PC-9 (cell line): Measurements from ENCODE around the gene IKBIP. TPM values are rescaled to one million over a fixed set of nuclear protein-coding genes. Genes with fewer than 3 reads are reported as not detected.
"Not testable (repeated sequence)": the region's sequence is repeated elsewhere in the genome, so short reads cannot be mapped to it uniquely, and the experiment has no call there.

Experiments
- BruUV-seq: library from RNA; stranded (reverse); fragments of 400-500 nt; replicated peaks from 2 replicates; lab custom pipeline; 2021; lab: Mats Ljungman, UMichigan
- CTCF ChIA-PET: fragments of 300-600 bp; sonication (Branson Sonifier 250); formaldehyde crosslinking; loops from one replicate; lab custom pipeline; 2022; ENCODE audit warnings: antibody characterized with exemption; lab: Charles Lee
- POLR2A ChIA-PET: fragments of 300-600 bp; sonication (Branson Sonifier 250); formaldehyde crosslinking; loops from one replicate; lab custom pipeline; 2022; ENCODE audit warnings: antibody characterized with exemption; ENCODE audit not compliant: unreplicated experiment; lab: Charles Lee
- DNase-seq, 2 experiments: peaks; one replicate each; pipeline versions ENCODE4 v3.0.0 to v3.0.0-alpha.2; 2015 to 2022; ENCODE audit warnings: mixed read lengths in 1 of 2
- H2AFZ ChIP-seq: fragments of 200-600 bp; sonication (generic); 2 replicates; pipeline ENCODE4 v1.8.1; 2017; ENCODE audit warnings: antibody characterized with exemption
- H3F3A ChIP-seq: fragments of 200-600 bp; sonication (generic); 2 replicates; pipeline ENCODE4 v1.8.1; 2017; ENCODE audit warnings: antibody characterized with exemption, mild to moderate bottlenecking, low read depth; ENCODE audit not compliant: insufficient read depth
- H3K27ac ChIP-seq: fragments of 200-600 bp; sonication (generic); 2 replicates; pipeline ENCODE4 v1.6.1; 2016; ENCODE audit warnings: mixed run types
- H3K27me3 ChIP-seq: fragments of 200-600 bp; sonication (generic); 2 replicates; pipeline ENCODE4 v1.6.1; 2016; ENCODE audit warnings: low read depth, mixed run types; ENCODE audit not compliant: insufficient read depth
- H3K36me3 ChIP-seq: fragments of 200-600 bp; sonication (generic); 2 replicates; pipeline ENCODE4 v1.6.1; 2016; ENCODE audit warnings: low read depth, mixed run types
- H3K4me1 ChIP-seq: fragments of 200-600 bp; sonication (generic); replicated peaks from 2 replicates; pipeline ENCODE4 v1.6.1; 2016; ENCODE audit warnings: mixed run types; ENCODE audit not compliant: insufficient read depth
- H3K4me2 ChIP-seq: fragments of 200-600 bp; sonication (generic); 2 replicates; pipeline ENCODE4 v1.6.1; 2017; ENCODE audit warnings: mixed run types
- H3K4me3 ChIP-seq: fragments of 200-600 bp; sonication (generic); 2 replicates; pipeline ENCODE4 v1.6.1; 2016; ENCODE audit warnings: mixed run types
- H3K79me2 ChIP-seq: fragments of 200-600 bp; sonication (generic); 2 replicates; pipeline ENCODE4 v1.6.1; 2017; ENCODE audit warnings: low read depth, mixed run types
- H3K9me2 ChIP-seq: fragments of 200-600 bp; sonication (generic); 2 replicates; pipeline ENCODE4 v1.8.1; 2017; ENCODE audit warnings: mild to moderate bottlenecking; ENCODE audit not compliant: insufficient read depth
- H3K9me3 ChIP-seq: fragments of 200-600 bp; sonication (generic); 2 replicates; pipeline ENCODE4 v1.8.1; 2016; ENCODE audit warnings: low read depth; ENCODE audit not compliant: insufficient read depth
- H4K20me1 ChIP-seq: fragments of 200-600 bp; sonication (generic); 2 replicates; pipeline ENCODE4 v1.8.1; 2017; ENCODE audit not compliant: insufficient read depth
- CTCF ChIP-seq: fragments of 200-600 bp; sonication (generic); conservative IDR thresholded peaks from 2 replicates; pipeline ENCODE4 v1.6.1; 2017; ENCODE audit warnings: mixed run types, antibody characterized with exemption, mild to moderate bottlenecking, moderate library complexity
- EZH2 ChIP-seq: fragments of 200-600 bp; sonication (generic); IDR thresholded peaks from 2 replicates; pipeline ENCODE4 v1.8.0; 2017; ENCODE audit warnings: antibody characterized with exemption, low read depth
- intact Hi-C: fragments of 100-400 bp; cut with micrococcal nuclease; formaldehyde crosslinking; loops from one replicate; pipeline ENCODE4 v1.10.0; 2022; ENCODE audit not compliant: unreplicated experiment
- total RNA-seq: library from RNA; stranded (reverse); gene quantifications from 2 replicates; pipeline ENCODE4 v1.2.3, GENCODE V29; 2021

Gene IKBIP
- total RNA-seq, 1 experiment from 2014 or later: 7.2 TPM

DNA sequence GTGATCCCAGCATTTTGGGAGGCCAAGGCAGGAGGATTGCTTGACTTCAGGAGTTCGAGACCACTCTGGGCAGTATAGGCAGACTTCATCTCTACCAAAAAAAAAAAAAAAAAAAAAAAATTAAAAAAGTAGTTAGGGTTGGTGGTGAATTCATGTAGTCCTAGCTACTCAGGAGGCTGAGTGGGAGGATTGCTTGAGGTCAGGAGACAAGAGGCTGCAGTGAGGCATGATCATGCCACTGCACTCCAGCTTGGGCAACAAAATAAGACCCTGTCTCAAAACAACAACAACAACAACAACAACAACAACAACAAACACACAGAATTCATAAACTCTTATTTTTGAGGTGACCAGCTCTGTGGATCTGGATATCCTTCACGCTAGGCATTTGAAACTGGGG, 34.0 kb downstream of the IKBIP start:
- no peaks in the 10 kb centered on the region for H3K27me3 ChIP-seq
- intact Hi-C loops: no loop called here
- no peaks in the 10 kb centered on the region for H3K9me2 ChIP-seq
- H3K4me1 ChIP-seq: no peaks in the 10 kb centered on the region
- H2AFZ ChIP-seq: no peak overlapping the region
- no peak for TF ChIP-seq CTCF
- no peak for TF ChIP-seq EZH2
- BruUV-seq: no TSS peak
- no peaks in the 10 kb centered on the region for H4K20me1 ChIP-seq
- H3K4me3 ChIP-seq: no peak overlapping the region
- ChIA-PET POLR2A (interaction anchor here (0.6 kb wide), 1 partner anchor 191 kb away, joined by 38 read pairs; no protein-coding TSS in a partner anchor), CTCF (no interaction called here)
- H3K9me3 ChIP-seq: no peaks in the 10 kb centered on the region
- H3F3A ChIP-seq: no peaks in the 10 kb centered on the region
- no peak overlapping the region for H3K27ac ChIP-seq
- DNase-seq: no peak
- H3K79me2 ChIP-seq: no peaks in the 10 kb centered on the region
- no peak overlapping the region for H3K4me2 ChIP-seq
- H3K36me3 ChIP-seq: no peaks in the 10 kb centered on the region

DNA sequence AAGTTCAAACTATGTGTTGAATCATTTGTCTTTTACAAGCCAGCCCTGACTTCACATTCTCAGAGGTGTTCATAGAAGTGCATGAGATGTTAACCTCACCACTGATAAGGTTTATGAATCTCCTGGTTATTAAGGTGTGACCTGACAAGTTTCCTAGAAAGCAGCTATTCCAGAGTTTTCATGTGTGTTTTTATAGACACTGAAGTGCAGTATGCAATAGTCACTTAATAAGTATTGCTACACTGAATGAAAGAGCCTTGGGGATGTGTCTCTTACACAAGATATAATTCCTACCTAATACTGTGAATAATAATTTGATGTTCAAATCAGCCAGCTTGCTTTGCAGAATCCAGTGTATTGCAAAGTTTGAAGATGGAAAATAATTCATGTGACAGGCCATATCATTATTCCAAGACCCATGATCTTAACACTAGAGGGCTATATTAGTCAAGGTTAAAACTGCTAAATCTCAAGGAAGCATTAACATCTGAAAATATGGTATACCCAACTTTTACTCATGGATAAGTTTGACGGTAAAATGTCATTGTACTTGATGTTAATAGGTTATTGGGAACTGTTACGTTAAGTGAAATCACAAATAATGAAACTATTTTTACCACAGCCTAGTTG, 38.1 kb downstream of the IKBIP start:
- ChIA-PET POLR2A (no interaction called here), CTCF (no interaction called here)
- no peaks in the 10 kb centered on the region for H3K4me1 ChIP-seq
- peaks cover 5% of the 10 kb centered on the region; the same call in 1 of the 2 replicates for H3K36me3 ChIP-seq
- H3K4me3 ChIP-seq: no peak overlapping the region
- BruUV-seq: no TSS peak
- intact Hi-C loops: no loop called here
- DNase-seq: no peak
- H3K9me3 ChIP-seq: no peaks in the 10 kb centered on the region
- H3K79me2 ChIP-seq: no peaks in the 10 kb centered on the region
- H3K27ac ChIP-seq: no peak overlapping the region
- no peak overlapping the region for H3K4me2 ChIP-seq
- H3K9me2 ChIP-seq: no peaks in the 10 kb centered on the region
- no peaks in the 10 kb centered on the region for H3K27me3 ChIP-seq
- H2AFZ ChIP-seq: no peak overlapping the region
- no peak for TF ChIP-seq CTCF
- H4K20me1 ChIP-seq: no peaks in the 10 kb centered on the region
- peaks cover 33% of the 10 kb centered on the region for H3F3A ChIP-seq

GRCh38 chr12:98601924-98602323, 42.7 kb downstream of the IKBIP start:
- Histone ChIP-seq H4K20me1 (peaks cover 37% of the 10 kb centered on the region), H3K4me1 (no peaks in the 10 kb centered on the region), H3K27me3 (no peaks in the 10 kb centered on the region), H3K79me2 (peaks cover 16% of the 10 kb centered on the region), H2AFZ (no peak overlapping the region), H3K27ac (no peak overlapping the region), H3K36me3 (peaks cover 44% of the 10 kb centered on the region), H3K9me2 (no peaks in the 10 kb centered on the region), H3K4me3 (no peak overlapping the region), H3K9me3 (no peaks in the 10 kb centered on the region), H3F3A (peaks cover 68% of the 10 kb centered on the region), H3K4me2 (no peak overlapping the region)
- TF ChIP-seq CTCF (no peak), EZH2 (no peak)
- POLR2A ChIA-PET: interaction anchor here (0.6 kb wide), 1 partner anchor 30 kb away, joined by 26 read pairs; no protein-coding TSS in a partner anchor
- no peak for DNase-seq
- CTCF ChIA-PET: no interaction called here
- no TSS peak for BruUV-seq
- intact Hi-C loops: no loop called here

GRCh38 chr12:98597313-98597712, 47.3 kb downstream of the IKBIP start:
- Histone ChIP-seq H4K20me1 (peaks cover 68% of the 10 kb centered on the region), H3K4me1 (peaks cover 20% of the 10 kb centered on the region), H3K79me2 (peaks cover 50% of the 10 kb centered on the region), H3K36me3 (peaks cover 59% of the 10 kb centered on the region), H3F3A (peaks cover 60% of the 10 kb centered on the region)
- intact Hi-C loops, BruUV-seq, POLR2A ChIA-PET, H3K4me3 ChIP-seq, H3K27ac ChIP-seq, H3K4me2 ChIP-seq, H3K27me3 ChIP-seq, H3K9me2 ChIP-seq, CTCF ChIA-PET, H2AFZ ChIP-seq, DNase-seq, H3K9me3 ChIP-seq: not testable (repeated sequence)
